Measurements from ENCODE around the gene CRYGN.

Gene CRYGN

GRCh38 chr7:151459726-151460473 is 20.0 kb upstream of the CRYGN start:
- no peak for DNase-seq

GRCh38 chr7:151457534-151457933 is 17.6 kb upstream of the CRYGN start:
- DNase-seq = no peak

- no peak for DNase-seq
Observed at GRCh38 chr7:151456782-151457181, 16.8 kb upstream of the CRYGN start.

- DNase-seq = no peak
Observed at GRCh38 chr7:151456276-151456675, 16.3 kb upstream of the CRYGN start.

- no peak for DNase-seq
Observed at GRCh38 chr7:151455690-151456089, 15.7 kb upstream of the CRYGN start.

GRCh38 chr7:151454932-151455530 is 15.1 kb upstream of the CRYGN start:
- DNase-seq = no peak

- no peak for DNase-seq
Observed at GRCh38 chr7:151454305-151454704, 14.4 kb upstream of the CRYGN start.

GRCh38 chr7:151453326-151453791 is 13.4 kb upstream of the CRYGN start:
- no peak for DNase-seq

GRCh38 chr7:151452680-151453325 is 12.9 kb upstream of the CRYGN start:
- no peak for DNase-seq

GRCh38 chr7:151451626-151452571 is 12.0 kb upstream of the CRYGN start:
- no peak for DNase-seq

- no peak for DNase-seq
Observed at GRCh38 chr7:151451156-151451555, 11.2 kb upstream of the CRYGN start.

GRCh38 chr7:151449990-151450389 is 10.0 kb upstream of the CRYGN start:
- DNase-seq = no peak

GRCh38 chr7:151448261-151449252 is 8.6 kb upstream of the CRYGN start:
- no peak for DNase-seq

- no peak for DNase-seq
Observed at GRCh38 chr7:151447901-151448260, 7.9 kb upstream of the CRYGN start.

GRCh38 chr7:151447312-151447711 is 7.4 kb upstream of the CRYGN start:
- no peak for DNase-seq

GRCh38 chr7:151446412-151446811 is 6.5 kb upstream of the CRYGN start:
- no peak for DNase-seq

GRCh38 chr7:151444632-151445031 is 4.7 kb upstream of the CRYGN start:
- DNase-seq = no peak

- DNase-seq = no peak
Observed at GRCh38 chr7:151442776-151443496, 3.0 kb upstream of the CRYGN start.

GRCh38 chr7:151440799-151441445 is 981 bp upstream of the CRYGN start:
- no peak for DNase-seq

- no peak for DNase-seq
Observed at GRCh38 chr7:151438864-151439601, 908 bp downstream of the CRYGN start.
